ENCODE results near the gene BUD13. TPM values are rescaled to one million over a fixed set of nuclear protein-coding genes. Genes with fewer than 3 reads are reported as not detected.
A peak's percentile ranks its signal among the peaks of the same experiment; 100 is the strongest.

Gene BUD13
- total and polyA plus RNA-seq, 2 of the 13 experiments (the other 11 are each of a cell fraction or from before 2014, with no cell fraction given) = 13.3 to 25.9 TPM

GRCh38 chr11:116772443-116773202, at the start of gene BUD13 (continued):
- peak; percentile 97 for TF ChIP-seq ARID4A (CRISPR knock-in tag; IDR thresholded peaks at IDR 0.05; ENCODE audit: borderline replicate concordance)
- no peak for TF ChIP-seq ZNF672 (CRISPR knock-in tag; IDR thresholded peaks at IDR 0.05)
- peak; percentile 91; the same call in 1 of the 2 replicates for TF ChIP-seq YEATS4 (CRISPR knock-in tag; IDR thresholded peaks at IDR 0.05; ENCODE audit: borderline replicate concordance)
- TF ChIP-seq GATA4 (IDR thresholded peaks at IDR 0.05; ENCODE audit: borderline replicate concordance, low read depth) = peak; percentile 59; the same call in 1 of the 2 replicates
- TF ChIP-seq, protein P1, sequence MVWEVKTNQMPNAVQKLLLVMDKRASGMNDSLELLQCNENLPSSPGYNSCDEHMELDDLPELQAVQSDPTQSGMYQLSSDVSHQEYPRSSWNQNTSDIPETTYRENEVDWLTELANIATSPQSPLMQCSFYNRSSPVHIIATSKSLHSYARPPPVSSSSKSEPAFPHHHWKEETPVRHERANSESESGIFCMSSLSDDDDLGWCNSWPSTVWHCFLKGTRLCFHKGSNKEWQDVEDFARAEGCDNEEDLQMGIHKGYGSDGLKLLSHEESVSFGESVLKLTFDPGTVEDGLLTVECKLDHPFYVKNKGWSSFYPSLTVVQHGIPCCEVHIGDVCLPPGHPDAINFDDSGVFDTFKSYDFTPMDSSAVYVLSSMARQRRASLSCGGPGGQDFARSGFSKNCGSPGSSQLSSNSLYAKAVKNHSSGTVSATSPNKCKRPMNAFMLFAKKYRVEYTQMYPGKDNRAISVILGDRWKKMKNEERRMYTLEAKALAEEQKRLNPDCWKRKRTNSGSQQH (CRISPR knock-in tag; IDR thresholded peaks at IDR 0.05; ENCODE audit: low read depth) = peak; percentile 83; the same call in 1 of the 2 replicates
- TF ChIP-seq ATAD3A (CRISPR knock-in tag; IDR thresholded peaks at IDR 0.05) = peak; percentile 8; the same call in 1 of the 2 replicates
- TF ChIP-seq CTCF (CRISPR knock-in tag; IDR thresholded peaks at IDR 0.05) = peak; percentile 61
- TF ChIP-seq WIZ (CRISPR knock-in tag; IDR thresholded peaks at IDR 0.05) = peak; percentile 36; the same call in 1 of the 2 replicates
- no peak for TF ChIP-seq PREB (CRISPR knock-in tag; IDR thresholded peaks at IDR 0.05)
- no peak for TF ChIP-seq IKZF1 (IDR thresholded peaks at IDR 0.05)
- peak; percentile 92 for TF ChIP-seq HOXA5 (CRISPR knock-in tag; IDR thresholded peaks at IDR 0.05)
- TF ChIP-seq EP300 (IDR thresholded peaks at IDR 0.05; ENCODE audit: low read depth in 2 of 2, low read length in 2 of 2) = no peak; a peak in 1 of 4 replicates
- peak; percentile 37; the same call in 1 of the 2 replicates for TF ChIP-seq EP300 (CRISPR knock-in tag; IDR thresholded peaks at IDR 0.05; ENCODE audit: borderline replicate concordance)
- no peak for TF ChIP-seq AKAP8 (CRISPR knock-in tag; IDR thresholded peaks at IDR 0.05)

All from HepG2 (cell line).